Skeletal muscle cell (primary cell): ENCODE data around the gene FOXN1.

Experiments
- DNase-seq: peaks from one replicate; pipeline ENCODE4 v3.0.0-alpha.2; 2010; ENCODE audit warnings: low read depth
- H3K4me3 ChIP-seq: 2 replicates; pipeline ENCODE4 v1.5.1; 2011; ENCODE audit warnings: low read depth, mild to moderate bottlenecking, control low read depth, low read length, moderate library complexity

The FOXN1 gene

DNA sequence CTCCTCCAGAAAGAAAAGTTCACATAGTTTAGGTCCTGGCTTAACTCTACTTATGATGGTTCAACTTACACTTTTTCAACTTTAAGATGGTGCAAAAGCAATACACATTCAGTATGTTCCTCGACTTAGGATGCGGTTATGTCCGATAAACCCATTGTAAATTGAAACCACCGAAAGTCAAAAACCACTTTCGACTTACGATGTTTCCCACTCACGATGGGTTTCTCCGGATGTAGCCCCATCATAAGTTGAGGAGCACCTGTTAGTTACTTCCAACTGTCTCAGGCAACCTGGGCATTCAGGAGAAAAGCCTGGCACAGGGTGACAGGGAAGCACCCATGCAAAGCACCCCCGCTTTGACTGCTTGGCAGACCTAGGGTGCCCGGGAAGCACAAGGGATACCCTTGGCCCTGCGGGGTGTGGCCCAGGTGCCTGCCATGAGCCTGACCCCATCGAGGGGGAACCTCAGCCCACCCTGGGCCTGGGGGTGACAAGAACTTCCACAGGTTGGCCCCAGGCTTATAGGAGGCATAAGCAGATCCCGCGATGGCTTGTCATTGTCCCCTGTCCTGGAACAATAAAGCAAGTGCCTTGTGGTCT is 32.2 kb downstream of the FOXN1 start:
- no peak for DNase-seq
- no peak overlapping the region for H3K4me3 ChIP-seq

DNA sequence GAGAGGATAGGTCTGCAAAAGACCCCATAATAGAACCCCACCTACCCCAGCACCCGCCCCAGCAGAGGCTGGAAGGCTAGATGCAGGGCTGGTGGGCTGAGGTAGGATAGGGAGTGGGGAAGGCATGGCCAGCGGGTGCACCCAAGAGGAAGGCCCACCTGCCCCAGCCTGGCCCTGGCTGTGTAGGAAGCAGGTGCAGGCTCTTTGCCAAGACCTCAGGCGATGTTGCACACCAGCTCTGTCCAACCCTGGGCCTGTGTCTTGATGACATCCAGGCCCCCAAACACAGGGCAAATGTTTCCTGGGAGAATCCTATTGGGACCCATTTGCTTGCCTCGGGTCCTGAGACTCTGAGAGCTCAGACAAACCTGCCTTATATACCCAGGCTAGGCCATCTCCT is 34.1 kb downstream of the FOXN1 start:
- no peak overlapping the region for H3K4me3 ChIP-seq
- no peak for DNase-seq

- H3K4me3 ChIP-seq: no peak overlapping the region
- DNase-seq: no peak
Observed at GRCh38 chr17:28541439-28541838, 35.3 kb downstream of the FOXN1 start.

DNA sequence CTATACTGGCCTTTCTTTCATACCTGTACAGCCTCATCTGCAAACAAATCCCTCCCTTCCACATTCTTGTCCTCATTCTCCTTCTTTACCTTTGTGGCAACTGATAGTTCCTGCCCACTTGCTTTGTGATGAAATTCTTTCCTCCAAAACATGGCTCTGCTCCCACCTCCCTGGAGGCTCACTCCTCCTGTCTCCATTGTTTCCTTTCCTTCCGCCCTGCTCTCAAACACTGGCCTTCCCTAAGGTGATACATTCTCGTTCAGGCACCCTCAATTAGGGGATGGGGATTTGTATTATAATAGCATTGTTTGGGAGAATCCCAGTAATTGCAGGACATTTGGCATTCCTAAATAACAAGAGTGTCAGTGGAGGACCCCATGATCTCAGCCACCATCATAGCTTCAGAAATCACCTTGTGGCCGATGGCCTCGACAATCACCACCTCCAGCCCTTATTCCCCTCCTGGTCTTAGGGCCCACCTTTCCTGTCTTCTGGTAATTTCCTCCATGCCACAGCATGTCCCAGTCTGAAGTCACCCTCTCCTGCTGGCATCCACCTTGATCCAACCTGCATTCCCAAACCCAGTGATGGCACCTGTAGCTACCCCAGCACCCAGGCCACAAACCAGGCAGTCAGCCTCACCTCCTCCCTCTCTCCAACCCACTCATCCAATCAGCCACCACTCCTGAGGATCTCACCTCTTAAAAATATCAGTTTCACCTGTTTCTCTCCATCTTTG is 38.4 kb downstream of the FOXN1 start:
- no peak overlapping the region for H3K4me3 ChIP-seq

DNA sequence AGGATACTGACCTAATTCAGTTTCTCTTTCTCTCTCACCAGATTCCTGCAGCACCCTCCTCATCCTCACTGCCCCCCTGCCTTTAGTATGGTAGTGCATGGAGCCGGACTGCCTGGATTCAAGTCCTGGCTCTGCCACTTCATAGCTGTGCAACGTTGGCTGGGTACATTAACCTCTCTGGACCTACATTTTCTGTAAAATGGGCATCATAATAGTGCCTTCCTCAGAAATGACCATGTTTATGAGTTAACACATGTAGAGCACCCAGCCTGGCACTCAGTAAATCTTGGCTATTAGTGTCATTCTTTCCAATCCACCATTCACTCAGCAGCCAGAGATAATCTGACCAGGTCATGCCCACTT is 39.0 kb downstream of the FOXN1 start:
- no peak overlapping the region for H3K4me3 ChIP-seq

More for the DNA sequence above, 38.4 kb downstream of the FOXN1 start:
- DNase-seq: no peak

GRCh38 chr17:28545787-28546415 is 39.8 kb downstream of the FOXN1 start:
- no peak for DNase-seq
- H3K4me3 ChIP-seq: no peak overlapping the region

More for the DNA sequence above, 39.0 kb downstream of the FOXN1 start:
- DNase-seq: no peak

- DNase-seq: no peak
- H3K4me3 ChIP-seq: no peak overlapping the region
Observed at GRCh38 chr17:28547096-28547622, 41.0 kb downstream of the FOXN1 start.

GRCh38 chr17:28547623-28548416 is 41.7 kb downstream of the FOXN1 start:
- no peak overlapping the region for H3K4me3 ChIP-seq
- DNase-seq: no peak

DNA sequence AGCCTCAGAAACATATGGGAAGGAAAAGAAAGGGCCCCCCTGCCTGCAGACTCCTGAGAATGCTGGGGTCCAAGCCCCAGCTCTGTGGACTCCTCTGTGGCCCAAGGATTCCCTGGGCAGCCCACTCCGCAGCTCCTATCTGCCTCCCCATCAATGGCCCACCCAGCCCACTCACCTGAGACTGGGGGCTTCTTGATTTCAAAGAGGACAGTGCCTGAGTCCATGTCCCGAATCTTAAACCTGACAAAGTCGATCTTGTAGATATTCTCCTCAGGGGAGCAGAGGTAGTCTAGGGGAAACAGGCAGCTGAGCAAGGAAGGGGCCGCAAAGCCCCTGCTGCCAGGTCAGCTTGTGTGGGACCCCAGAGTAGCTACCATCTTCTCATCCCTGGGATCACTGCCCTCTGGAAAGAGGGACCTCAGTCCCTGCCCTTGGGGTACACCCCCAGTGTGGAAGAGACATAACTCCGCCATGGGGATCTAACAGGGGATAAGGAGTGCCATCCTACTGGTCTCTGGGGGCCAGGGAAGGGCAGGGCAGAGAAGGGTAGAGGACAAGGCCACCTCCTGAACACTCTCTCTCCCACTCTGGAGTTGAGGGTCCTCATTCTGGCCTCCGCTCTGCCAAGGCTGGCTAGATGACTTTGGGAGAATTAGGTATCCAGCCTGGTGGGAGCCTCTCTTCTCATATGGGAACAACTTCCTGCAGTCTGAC is 42.4 kb downstream of the FOXN1 start:
- H3K4me3 ChIP-seq: no peak overlapping the region
- no peak for DNase-seq

DNA sequence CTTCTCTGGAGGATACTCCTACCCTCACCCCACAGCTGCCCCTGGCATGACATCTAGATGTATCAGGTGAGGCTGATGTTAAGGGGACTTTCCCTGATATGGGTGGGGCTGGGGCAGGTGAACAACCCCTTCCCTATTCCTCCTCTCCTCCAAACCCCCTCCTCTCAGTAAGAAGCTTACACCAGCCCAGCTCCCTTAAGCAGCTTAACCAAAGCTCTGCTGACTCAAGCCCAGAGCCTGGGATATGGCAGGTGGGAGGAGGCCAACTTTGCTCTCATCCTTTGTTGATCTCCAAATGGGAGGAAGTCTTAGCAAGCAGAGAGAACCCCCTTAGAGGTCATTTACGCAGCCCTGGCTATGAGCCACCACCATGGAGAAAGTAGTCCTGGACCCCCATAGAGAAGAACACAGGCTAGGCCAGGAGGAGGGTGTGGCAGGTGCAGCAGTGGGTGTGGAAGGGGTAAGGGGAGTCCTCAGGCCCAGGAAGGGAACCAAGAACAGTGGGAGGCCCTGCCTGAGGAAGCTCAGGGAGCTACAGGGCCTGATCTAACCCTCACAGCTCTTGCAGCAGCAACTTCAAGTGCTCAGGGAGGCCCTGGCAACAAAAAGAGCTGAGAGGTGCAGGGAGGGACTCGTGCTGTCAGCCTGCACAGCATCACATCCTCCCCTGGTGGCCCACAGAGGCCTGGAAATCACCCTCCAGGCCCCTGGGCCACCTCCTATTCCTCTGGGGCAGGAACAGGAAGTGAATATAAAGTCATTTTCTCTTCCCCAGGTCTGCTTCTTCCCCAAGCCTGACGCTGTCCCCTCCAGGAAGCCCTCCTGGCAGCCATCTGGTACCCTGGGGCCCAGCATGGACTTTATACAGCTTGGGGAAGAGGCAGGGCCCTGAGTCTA is 43.3 kb downstream of the FOXN1 start:
- DNase-seq: no peak
- H3K4me3 ChIP-seq: no peak overlapping the region

GRCh38 chr17:28550858-28551257 is 44.7 kb downstream of the FOXN1 start:
- no peak overlapping the region for H3K4me3 ChIP-seq

GRCh38 chr17:28551421-28552175 is 45.5 kb downstream of the FOXN1 start:
- DNase-seq: no peak
- H3K4me3 ChIP-seq: peak overlapping the region; percentile 87

More at GRCh38 chr17:28550858-28551257, 44.7 kb downstream of the FOXN1 start:
- no peak for DNase-seq

DNA sequence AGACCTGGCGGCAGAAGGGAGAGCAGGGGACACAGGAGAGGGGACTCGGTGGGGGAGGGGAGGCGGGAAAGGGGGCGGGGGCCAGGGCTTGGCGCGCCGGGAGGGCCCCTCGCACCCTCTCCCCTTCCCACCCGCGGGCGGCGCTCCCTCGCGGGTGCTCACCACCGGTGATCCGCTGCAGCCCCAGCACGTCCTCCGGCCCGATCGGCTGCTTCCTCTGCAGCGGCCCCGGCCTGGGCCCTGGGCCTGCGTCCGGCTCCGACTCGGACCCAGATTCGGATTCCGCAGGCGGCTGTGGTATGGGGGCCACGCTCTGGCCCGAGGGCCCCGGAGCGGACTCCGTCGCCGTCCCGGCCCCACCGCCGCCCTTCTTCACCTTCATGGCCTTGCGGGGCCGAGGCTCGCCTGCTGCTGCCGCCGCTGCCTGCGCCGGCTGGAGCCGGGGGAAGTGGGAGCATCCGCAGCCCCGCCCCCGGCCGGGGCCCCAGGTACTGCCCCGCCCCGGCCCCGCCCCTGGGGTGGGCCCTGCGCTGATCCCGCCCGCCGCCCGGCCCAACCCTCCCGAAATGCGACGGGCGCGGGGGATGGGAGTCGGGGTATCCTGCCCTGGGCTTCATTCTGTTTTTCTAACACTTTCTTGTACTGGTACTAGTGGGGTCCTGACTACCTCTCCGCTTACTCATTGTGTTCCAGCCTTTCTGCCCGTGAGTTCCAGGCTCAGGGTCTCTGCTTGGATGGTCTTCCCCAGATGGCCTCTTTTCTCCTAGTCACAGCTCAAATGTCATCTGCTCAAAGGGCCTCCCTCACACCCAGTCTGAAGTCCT is 46.2 kb downstream of the FOXN1 start, which contains the start of gene UNC119:
Gene UNC119 (minus strand): TSS at position 449 of the 824 bp plus-strand sequence. CDS start 67 bp downstream, at position 382.
- no peak for DNase-seq
- H3K4me3 ChIP-seq: peak within 1 kb of the TSS; percentile 87

DNA sequence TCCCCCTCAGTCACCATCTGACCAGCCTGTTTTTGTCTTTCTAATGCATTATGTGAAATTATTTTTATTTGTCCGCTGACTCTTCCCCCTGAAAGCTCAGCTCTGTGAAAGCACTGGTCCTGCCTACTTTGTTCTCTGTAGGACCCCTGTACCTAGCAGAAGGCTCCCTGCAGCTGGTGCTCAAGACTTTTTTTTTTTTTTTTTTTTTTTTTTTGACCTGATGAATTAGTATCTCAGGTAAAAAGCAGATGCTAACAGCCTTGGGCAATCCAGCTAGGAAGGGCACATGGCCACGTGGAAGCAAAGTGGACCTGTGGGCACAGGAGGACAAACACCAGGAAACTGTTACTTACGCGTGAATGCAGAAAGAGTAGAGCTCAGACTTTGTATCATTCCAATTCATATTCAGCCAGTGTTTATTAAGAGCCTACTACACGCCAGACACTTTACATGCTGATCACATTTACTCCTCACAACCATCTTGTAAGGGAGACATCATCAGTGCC is 46.9 kb downstream of the FOXN1 start:
- H3K4me3 ChIP-seq: peak overlapping the region; percentile 87
- DNase-seq: no peak

DNA sequence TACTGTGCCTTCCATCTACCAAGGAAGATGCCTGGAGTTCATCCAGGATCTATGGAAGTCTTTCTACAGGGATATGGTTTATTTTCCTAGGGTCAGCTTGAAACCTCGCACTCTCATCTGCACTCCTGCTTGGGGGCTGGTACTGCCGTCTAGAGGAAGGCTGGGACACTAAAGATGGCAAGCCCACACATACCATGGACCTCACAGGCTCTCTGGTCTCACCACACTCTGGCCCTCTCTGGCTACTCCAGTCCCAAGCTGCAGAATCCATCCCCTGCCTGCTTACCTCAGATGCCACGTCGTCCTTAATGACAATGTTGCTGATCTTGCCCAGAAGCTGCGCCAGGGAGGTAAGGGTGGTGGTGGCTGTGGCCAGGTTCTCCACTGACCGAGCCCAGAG is 48.4 kb downstream of the FOXN1 start:
- no peak overlapping the region for H3K4me3 ChIP-seq
- DNase-seq: no peak

- no peak for DNase-seq
- no peak overlapping the region for H3K4me3 ChIP-seq
Observed at GRCh38 chr17:28555022-28555421, 48.9 kb downstream of the FOXN1 start.
